BJ (cell line): ENCODE results near the gene CDC6. TPM values are rescaled to one million over a fixed set of nuclear protein-coding genes. Genes with fewer than 3 reads are reported as not detected.
A peak's percentile ranks its signal among the peaks of the same experiment; 100 is the strongest.

ENCODE experiments used
- CTCF ChIA-PET: fragments of 350-600 bp; formaldehyde crosslinking; extraction: SDS; loops from one replicate; lab custom pipeline; 2021; ENCODE audit warnings: antibody characterized with exemption, inconsistent platforms; lab: Yijun Ruan, JAX
- POLR2A ChIA-PET: fragments of 300-600 bp; sonication (Branson Sonifier 250); formaldehyde crosslinking; extraction: SDS; loops from one replicate; lab custom pipeline; 2021; ENCODE audit warnings: antibody characterized with exemption; lab: Charles Lee
- DNase-seq: peaks from one replicate; pipeline ENCODE4 v3.0.0-alpha.2; 2011; ENCODE audit warnings: low read depth
- H3K27me3 ChIP-seq: 2 replicates; pipeline ENCODE4 v1.6.0; 2011; ENCODE audit warnings: low read length; ENCODE audit not compliant: control insufficient read depth, insufficient read depth
- H3K36me3 ChIP-seq: 2 replicates; pipeline ENCODE4 v1.5.1; 2011; ENCODE audit warnings: low read length; ENCODE audit not compliant: control insufficient read depth, insufficient read depth
- H3K4me3 ChIP-seq: 2 replicates; pipeline ENCODE4 v1.5.1; 2011; ENCODE audit warnings: low read depth, mild to moderate bottlenecking, control low read depth, low read length
- polyA plus RNA-seq: library from polyadenylated mRNA; depleted of rRNA; stranded (reverse); fragments of >200 nt; gene quantifications from 2 replicates; pipeline ENCODE4 v1.2.3, GENCODE V29; 2011
- TF ChIP-seq, protein P1 (sequence below): IDR thresholded peaks from 2 replicates; pipeline ENCODE4 v1.5.1; 2011; ENCODE audit warnings: low read depth, mild to moderate bottlenecking, control low read depth, inconsistent platforms, low read length, moderate library complexity; ENCODE audit not compliant: insufficient read depth

Gene CDC6
- polyA plus RNA-seq, 1 experiment = 5.6 TPM

DNA sequence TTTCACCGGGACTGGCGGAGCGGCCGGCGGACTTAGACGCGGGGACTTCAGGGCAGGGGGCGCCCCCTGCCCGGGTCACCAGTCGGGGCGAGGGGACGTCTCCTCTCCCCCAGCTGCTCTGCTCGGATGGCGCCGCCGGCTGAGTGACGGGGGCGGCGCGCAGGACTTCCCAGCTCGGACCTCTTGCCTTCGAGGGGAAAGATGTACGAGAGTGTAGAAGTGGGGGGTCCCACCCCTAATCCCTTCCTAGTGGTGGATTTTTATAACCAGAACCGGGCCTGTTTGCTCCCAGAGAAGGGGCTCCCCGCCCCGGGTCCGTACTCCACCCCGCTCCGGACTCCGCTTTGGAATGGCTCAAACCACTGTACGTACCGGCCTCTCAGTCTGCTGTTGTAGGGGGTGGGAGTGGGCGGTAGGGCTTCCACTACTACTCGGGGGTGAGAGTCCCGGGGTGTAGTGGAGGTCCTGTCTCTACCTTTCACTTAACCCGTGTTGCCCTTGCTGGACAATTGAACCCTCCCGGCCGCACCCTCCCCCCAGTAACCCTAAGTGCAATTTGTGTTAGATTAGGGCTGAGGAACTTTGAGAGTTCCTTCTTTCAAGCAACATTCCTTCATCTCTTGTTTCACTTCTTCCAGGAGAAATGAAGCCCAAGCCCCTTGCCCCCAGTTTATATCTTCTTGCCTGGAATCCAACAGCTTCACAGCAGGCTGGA, 55.0 kb downstream of the CDC6 start:
- no peak for DNase-seq
- Histone ChIP-seq H3K27me3 (no peaks in the 10 kb centered on the region), H3K36me3 (peaks cover 1% of the 10 kb centered on the region), H3K4me3 (peak overlapping the region; percentile 84)
- TF ChIP-seq, protein P1, sequence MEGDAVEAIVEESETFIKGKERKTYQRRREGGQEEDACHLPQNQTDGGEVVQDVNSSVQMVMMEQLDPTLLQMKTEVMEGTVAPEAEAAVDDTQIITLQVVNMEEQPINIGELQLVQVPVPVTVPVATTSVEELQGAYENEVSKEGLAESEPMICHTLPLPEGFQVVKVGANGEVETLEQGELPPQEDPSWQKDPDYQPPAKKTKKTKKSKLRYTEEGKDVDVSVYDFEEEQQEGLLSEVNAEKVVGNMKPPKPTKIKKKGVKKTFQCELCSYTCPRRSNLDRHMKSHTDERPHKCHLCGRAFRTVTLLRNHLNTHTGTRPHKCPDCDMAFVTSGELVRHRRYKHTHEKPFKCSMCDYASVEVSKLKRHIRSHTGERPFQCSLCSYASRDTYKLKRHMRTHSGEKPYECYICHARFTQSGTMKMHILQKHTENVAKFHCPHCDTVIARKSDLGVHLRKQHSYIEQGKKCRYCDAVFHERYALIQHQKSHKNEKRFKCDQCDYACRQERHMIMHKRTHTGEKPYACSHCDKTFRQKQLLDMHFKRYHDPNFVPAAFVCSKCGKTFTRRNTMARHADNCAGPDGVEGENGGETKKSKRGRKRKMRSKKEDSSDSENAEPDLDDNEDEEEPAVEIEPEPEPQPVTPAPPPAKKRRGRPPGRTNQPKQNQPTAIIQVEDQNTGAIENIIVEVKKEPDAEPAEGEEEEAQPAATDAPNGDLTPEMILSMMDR = no peak
- ChIA-PET CTCF (interaction anchor here (0.6 to 28.2 kb wide), 6 partner anchors 9 to 190 kb away, joined by 3 to 762 read pairs (median 6); partner anchors contain the start of gene RARA), POLR2A (interaction anchor here (0.6 to 1.1 kb wide), 2 partner anchors 20 to 35 kb away, joined by 5 to 6 read pairs; no protein-coding TSS in a partner anchor)

DNA sequence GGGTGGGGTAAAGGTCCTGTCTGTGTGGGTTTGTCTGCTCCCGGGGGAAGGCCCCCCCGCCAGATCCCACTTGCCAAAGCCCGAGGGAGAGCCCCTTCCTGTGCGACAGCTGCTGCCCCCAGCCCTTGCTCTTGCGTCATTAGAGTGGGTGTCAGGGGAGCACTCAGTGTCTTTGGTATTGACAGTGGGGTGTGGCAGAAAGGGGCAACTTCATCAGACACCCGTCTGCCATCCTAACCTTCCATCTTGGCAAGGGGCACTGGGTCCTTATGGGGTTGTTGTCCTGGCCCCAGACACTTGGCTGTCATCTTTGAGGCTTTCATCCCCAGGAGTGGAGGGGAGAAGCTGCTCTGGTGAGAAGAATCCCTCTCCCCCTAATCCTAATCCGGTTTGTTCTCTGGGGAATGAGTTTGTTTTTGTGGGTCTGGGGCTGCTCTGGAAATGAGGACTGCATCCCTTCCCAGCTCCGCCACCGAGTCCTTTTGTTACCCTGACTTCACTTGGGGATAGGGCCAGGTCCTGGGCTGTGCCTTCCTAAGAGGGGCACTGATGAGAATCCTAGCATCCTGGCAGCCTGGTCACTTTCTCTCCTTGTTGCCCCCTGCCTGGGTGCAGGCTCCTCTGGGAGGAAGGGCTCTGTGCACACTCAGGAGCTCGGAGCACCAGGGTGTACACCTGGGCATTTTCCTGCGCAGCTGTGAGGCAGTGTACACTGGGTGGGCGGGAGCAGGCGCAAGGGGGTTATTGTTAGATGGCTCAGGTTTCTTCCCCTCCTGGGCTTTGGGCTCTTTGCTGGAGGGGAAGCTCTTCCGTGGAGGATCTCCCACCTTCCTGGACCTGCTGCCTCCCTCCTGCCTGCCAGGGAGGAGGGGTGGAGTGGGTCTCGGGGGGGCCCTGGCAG, 55.8 kb downstream of the CDC6 start:
- DNase-seq = no peak
- CTCF ChIA-PET = interaction anchor here (0.6 to 28.2 kb wide), 8 partner anchors 10 to 217 kb away, joined by 3 to 762 read pairs (median 5); partner anchors contain the start of gene RARA
- no peaks in the 10 kb centered on the region for H3K27me3 ChIP-seq
- H3K36me3 ChIP-seq = peaks cover 4% of the 10 kb centered on the region
- TF ChIP-seq, protein P1 = no peak
- POLR2A ChIA-PET = no interaction called here
- H3K4me3 ChIP-seq = peak overlapping the region; percentile 84

DNA sequence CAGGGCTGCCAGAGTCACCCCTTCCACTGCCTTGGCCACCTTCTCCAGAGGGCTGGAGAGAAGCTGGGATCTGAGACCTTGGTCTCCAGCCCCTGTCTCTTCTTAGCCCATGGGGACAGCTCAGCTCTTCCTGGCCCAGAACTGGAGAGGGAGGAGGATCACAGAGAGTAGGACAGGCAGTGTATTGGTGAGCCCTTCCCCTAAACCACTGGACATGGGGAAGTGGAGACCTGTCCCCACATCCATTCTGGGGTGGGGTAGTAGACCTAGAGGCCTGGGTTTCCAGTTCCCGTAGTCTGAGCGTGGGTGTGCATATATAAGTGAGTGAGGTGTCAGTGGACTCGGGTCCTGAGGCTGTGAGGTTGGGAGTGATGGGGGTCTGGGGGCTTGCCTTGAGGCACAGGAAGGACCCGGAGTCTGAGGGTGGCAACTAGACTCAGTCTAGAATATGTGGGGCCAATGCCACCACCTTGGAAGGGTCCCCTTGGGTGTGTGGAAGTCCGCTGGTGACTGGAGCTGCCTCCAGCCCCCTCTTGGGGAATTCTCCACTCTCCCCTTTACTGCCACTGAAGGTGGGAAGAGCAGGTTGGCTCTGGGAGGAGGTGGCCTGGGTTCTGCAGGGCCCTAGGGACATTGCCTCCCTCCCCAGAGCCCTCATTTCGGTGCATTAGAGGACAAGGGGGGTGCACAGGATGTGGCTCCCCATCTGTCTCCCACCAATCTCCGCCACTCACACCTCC, 56.9 kb downstream of the CDC6 start:
- peaks cover 15% of the 10 kb centered on the region for H3K36me3 ChIP-seq
- ChIA-PET CTCF (interaction anchor here (1.0 to 28.2 kb wide), 7 partner anchors 10 to 216 kb away, joined by 3 to 762 read pairs (median 16); partner anchors contain the start of gene RARA), POLR2A (no interaction called here)
- H3K4me3 ChIP-seq = peak overlapping the region; percentile 84
- no peak for DNase-seq
- TF ChIP-seq, protein P1 = no peak
- H3K27me3 ChIP-seq = no peaks in the 10 kb centered on the region

DNA sequence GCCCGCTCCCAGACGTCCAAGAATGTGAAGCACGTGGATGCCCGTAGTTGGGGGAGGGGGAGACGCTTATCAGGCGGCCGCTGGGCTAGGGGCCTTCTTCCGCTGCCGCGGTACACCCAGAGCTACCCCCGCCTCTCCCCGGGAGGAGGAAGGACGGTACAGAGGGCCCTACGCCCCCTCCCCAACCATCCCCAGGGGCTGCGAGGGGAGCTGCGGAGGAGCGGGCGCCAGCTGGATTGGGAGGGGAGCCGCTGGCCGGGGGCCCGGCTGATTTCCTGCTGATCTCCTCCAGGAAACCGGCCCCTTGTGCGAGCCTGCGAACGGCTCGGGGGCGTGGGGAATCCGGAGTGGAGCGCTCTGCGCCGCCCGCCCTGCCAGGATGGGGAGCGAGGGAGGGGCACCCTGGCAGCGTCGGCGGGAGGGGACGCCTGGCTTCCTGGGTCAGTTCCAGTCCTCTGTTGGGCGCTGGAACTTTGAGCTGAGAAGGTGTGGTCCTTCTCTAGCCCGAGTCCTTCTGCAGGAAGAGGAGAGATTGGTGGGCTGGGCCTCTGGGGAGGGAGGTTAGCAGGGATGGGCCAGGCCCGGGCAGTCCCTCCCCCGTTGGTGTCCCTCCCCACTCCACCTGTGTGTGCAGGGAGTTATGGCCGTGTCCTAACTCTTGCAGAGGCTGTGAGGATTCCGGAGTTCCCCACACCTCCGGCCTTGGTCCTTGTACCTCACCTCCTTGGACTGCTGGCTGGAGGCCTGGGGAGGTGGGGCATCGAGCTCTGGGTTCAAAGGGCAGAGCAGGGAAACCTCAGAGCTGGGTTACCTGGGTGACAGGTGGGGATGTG, 57.7 kb downstream of the CDC6 start:
- Histone ChIP-seq H3K4me3 (peak overlapping the region; percentile 84), H3K36me3 (peaks cover 20% of the 10 kb centered on the region), H3K27me3 (no peaks in the 10 kb centered on the region)
- TF ChIP-seq, protein P1 = no peak
- ChIA-PET CTCF (interaction anchor here (0.7 to 28.2 kb wide), 7 partner anchors 9 to 189 kb away, joined by 3 to 762 read pairs (median 5); partner anchors contain the start of gene RARA), POLR2A (interaction anchor here (0.6 to 1.1 kb wide), 2 partner anchors 38 to 143 kb away, joined by 3 to 5 read pairs; no protein-coding TSS in a partner anchor)
- no peak for DNase-seq
